NCI-H345 treated with DMSO at 0.1 percent for 48 hours (cell line): ENCODE results near the gene ZNF853.
"Not testable (repeated sequence)": the region's sequence is repeated elsewhere in the genome, so short reads cannot be mapped to it uniquely, and the experiment has no call there.

ENCODE experiments used
- DNase-seq: peaks from one replicate; lab custom pipeline; 2025; ENCODE audit not compliant: unreplicated experiment; lab: John Stamatoyannopoulos, UW

Gene ZNF853

DNA sequence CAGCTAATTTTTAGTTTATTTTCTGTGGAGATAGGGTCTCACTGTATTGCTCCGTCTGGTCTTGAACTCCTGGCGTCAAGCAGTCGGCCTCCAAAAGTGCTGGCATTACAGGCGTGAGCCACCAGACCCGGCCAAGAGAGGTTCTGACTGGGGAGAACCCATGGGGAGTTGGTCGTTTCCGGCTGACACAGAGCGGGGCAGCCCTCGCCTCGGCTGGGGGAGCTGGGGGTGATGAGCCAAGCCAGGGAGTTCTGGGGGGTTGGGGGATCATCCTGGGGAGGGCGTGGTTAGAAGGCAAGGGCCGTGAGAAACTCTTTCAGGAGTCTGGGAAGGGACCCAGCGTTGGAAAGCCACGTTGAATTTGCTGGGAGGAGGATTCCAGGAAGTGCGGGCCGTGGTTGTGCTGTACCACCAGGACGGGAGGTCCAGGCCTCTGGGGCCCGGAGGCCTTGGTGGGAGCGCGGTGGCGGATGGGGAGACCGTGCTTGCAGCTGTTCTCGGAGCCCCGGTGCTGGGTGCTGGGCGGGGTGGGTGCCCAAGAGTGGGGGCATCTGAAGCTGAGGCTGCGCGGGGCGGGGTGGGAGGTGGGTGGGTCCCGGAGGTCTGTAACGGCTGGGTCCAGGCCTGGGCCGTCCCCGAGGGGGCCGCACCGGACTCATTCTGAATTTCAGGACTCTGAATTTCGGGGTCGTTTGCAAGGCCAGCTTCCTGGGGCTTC is 8.4 kb upstream of the ZNF853 start:
- no peak for DNase-seq

DNA sequence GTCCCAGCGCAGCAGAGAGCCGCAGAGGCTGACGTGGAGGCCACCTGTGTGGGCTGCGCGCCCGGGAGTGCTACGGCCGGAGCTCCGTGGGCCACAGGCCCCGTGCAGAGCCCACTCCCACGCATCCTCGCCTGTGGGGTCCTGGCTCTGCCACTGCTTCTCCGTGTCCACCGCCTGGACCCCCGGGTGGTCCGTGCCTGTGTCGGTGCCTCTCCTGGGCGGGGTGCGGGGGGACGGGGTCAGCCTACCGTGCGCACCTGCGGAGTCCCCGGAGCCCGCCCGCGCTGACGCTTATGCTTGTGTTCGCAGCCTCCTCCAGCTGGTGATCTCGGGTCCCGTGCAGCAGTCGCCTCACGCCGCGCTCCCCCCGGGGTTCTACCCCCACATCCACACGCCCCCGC is 7.8 kb upstream of the ZNF853 start:
- no peak for DNase-seq

DNA sequence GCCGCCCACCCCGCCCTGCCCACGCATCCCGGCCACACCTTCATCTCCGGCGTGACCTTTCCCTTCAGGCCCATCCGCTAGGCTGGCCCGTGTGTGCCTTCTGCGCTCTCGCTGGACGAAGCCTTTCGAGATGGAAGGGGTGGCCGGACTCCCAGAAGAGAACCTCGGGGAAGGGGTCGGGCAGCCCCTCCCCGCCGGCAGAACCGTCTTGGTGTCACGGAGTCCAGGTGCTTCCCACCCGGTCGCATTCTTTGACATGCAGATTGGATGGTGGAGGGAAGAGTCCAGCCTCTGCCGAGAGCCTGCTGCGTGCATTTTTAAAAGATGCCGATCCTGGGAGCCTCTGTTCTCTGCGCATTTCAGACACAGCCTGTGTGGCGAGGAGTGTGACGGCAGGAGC is 7.3 kb upstream of the ZNF853 start:
- no peak for DNase-seq

- DNase-seq: no peak
These were observed 6.6 kb upstream of the ZNF853 start for GRCh38 chr7:6608794-6609193.

GRCh38 chr7:6612819-6613218 is 2.6 kb upstream of the ZNF853 start:
- no peak for DNase-seq

- DNase-seq: no peak
These were observed 1.7 kb upstream of the ZNF853 start for GRCh38 chr7:6613706-6614105.

- DNase-seq: peak; percentile 23
These were observed 529 bp downstream of the ZNF853 start for GRCh38 chr7:6615723-6616555.

GRCh38 chr7:6616854-6617643 is 1.6 kb downstream of the ZNF853 start:
- no peak for DNase-seq

- DNase-seq: no peak
These were observed 3.2 kb downstream of the ZNF853 start for GRCh38 chr7:6618621-6619020.

DNA sequence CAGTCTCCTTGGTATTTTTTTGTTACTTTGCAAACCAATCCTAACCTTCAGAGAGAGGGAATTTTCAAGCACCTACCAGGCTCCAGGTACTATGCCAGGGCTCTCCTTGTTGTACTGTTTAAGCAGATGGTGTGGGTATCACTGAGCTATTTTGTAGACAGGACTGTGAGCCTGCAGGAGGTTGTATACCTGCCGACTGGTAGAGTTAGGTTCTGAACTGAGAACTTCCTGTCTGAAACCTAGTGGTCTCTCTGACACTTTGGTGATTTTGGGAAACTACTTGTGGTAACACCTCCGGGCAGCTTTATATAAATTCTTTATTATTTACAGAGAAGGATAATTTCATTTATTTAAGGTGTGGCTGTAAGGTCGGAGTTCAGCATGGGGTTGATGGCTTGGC is 4.6 kb downstream of the ZNF853 start:
- no peak for DNase-seq

DNA sequence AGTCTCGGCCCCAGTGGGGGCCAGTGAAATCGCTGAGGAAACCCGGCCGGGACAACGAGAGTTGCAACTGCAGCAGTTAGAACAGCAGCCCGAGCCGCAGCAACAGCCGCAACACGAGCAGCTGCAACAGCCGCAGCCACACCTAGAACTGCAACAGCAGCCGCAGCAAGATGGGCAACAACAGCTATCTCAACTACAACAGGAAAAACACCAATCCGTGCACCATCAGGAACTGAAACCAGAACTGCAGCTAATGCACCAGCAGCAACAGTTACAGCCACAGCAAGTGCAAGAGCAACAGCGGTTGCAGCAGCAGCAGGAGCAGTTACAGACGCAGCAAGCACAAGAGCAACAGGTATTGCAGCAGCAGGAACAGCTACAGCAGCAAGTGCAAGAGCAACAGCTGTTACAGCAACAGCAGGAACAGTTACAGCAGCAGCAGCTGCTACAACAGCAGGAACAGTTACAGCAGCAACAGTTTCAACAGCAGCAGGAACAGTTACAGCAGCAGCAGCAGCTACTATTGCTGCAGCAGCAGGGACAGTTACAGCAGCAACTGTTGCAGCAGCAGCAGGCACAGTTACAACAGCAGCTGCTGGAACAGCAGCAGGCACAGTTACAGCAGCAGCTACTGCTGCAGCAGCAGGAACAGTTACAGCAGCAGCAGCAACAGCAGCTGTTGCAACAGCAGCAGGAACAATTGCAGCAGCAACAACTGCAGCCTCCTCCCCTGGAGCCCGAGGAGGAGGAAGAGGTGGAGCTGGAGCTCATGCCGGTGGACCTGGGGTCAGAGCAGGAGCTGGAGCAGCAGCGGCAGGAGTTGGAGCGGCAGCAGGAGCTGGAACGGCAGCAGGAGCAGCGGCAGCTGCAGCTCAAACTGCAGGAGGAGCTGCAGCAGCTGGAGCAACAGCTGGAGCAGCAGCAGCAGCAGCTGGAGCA is 6.1 kb downstream of the ZNF853 start:
- no peak for DNase-seq

DNA sequence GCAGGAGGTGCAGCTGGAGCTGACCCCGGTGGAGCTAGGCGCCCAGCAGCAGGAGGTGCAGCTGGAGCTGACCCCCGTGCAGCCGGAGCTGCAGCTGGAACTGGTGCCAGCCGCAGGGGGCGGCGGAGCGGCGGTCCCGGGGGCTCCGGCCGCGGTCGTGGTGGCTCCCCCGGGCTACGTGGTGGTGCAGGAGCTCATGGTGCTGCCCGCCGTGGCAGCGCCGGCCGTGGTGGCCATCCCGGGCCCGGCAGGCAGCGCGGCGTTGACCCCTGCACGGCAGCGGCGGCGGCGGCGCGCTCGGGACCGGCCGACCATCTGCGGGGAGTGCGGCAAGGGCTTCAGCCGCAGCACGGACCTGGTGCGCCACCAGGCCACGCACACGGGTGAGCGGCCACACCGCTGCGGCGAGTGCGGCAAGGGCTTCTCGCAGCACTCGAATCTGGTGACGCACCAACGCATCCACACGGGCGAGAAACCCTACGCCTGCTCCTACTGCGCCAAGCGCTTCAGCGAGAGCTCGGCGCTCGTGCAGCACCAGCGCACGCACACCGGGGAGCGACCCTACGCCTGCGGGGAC is 6.8 kb downstream of the ZNF853 start:
- no peak for DNase-seq

GRCh38 chr7:6623589-6624245 is 8.3 kb downstream of the ZNF853 start:
- no peak for DNase-seq

DNA sequence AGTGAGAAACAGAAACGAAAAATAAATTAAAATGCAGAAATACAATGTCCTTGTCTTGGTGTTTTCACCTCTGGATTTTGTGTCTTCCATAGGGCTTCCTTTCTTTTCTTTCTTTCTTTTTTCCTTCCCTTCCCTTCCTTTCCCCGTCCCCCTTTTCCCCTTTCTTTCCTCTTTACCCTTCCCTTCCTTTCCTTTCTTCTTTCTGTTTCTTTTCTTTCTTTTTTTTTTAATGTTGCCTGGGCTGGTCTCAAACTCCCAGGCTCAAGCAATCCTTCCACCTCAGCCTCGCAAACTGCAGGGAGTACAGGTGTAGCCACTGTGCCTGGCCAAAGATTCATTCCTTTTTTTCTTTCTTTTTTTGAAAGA is 8.8 kb downstream of the ZNF853 start:
- no peak for DNase-seq

DNA sequence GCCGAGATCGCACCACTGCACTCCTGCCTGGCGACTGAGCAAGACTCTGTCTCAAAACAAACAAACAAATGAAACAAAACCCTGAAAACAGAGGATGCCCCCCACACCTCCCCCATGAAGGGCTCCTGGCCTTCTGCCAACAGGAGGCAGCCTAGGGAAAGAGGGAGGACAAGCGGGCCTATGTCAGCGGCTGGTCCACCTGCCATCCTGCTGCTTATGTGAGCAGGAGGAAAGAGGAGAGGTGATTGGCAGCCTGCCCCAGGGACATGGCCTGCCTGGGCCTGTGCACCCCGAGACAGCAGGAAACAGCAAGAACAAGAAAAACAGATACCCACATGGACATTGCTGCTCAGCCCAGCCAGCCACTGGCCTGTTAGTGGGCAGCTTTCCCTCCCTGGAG is 12.6 kb downstream of the ZNF853 start:
- DNase-seq: peak; percentile 47

DNA sequence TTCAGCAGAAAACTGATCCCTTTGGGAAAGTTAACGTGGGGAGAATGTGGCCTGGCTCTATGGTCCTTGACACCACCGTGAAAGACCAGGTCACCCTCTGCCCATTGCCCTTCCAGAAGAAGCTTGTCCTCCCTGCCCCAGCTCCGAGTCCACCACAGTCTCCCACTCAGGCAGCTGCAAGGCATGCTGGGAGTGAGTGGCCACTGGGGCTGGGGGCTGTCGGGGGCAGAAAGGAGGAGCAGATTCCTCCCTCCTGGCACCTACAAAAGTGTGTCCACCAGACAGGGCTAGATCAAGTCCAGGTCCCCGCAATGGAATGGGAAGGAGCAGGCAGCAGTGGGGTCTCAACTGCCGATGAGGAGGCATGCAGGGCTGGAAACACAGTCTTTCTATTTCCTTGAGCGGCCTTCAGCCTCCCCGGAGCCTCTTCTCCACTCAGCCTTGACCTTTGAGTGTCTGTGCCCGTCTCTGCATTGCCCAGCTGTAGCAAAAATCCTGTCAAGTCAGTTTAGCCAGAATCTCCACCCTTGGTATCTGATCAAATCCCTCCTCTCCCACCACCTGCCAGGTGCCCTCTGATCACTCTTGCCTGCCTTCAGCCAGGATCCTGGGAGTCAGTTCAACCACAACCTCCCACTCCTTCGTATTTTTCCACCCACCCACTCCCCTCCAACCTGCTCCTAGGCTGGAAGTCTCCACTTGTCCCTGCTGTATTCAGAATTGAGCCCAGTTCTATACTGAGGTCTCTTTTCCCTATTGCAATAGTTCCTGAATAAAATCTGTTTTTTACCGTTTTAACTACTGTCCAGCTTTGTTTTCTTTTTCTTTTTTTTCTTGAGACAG is 14.8 kb downstream of the ZNF853 start:
- no peak for DNase-seq

DNA sequence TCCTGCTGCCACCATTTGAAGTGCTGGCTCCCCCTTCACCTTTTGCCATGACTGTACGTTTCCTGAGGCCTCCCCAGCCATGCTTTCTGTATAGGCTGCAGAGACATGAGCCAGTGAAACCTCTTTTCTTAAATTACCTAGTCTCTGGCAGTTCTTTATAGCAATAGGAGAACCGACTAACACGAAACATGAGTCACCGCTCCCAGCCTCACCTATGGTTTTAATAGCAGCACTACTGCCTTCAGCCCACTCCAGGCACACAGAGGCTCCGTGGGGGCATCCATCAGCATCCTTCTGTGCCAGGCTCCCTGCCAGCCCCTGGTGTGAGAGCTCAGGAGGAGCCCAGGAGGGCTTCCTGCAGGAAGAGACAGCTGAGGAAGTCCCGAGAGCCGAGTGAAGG is 16.2 kb downstream of the ZNF853 start:
- DNase-seq: no peak

DNA sequence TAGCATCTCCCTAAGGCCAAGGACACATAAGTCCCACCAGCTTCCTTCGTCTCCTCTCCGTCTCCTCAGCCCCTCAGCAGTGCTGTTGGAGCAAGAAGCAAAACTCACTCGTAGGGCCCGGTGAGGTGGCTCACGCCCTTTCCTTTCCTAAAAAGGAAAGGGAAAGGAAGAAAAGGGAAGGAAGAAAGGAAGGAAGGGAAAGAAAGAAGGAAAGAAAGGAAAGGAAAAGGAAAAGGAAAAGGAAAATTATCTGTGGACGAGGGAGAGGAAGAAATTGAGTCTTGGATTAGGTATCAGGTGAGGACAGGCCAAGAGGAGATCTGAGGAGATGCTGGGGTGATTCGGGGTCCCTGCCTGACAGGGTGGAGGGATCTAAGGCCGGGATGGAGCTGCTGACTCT is 18.6 kb downstream of the ZNF853 start:
- no peak for DNase-seq

- DNase-seq: not testable (repeated sequence)
These were observed 19.6 kb downstream of the ZNF853 start for GRCh38 chr7:6634971-6635370.
